HG03196 (cell line): ENCODE measurements around the gene PLCG2.
"Not testable (repeated sequence)": the region's sequence is repeated elsewhere in the genome, so short reads cannot be mapped to it uniquely, and the experiment has no call there.

Source experiments
- ATAC-seq: cut with Tn5 transposase; IDR thresholded peaks from one replicate; pipeline ENCODE4 v1.9.1; 2021; ENCODE audit not compliant: unreplicated experiment

Gene PLCG2

GRCh38 chr16:81987121-81987520 lies 208.0 kb downstream of the PLCG2 start:
- ATAC-seq = no peak

DNA sequence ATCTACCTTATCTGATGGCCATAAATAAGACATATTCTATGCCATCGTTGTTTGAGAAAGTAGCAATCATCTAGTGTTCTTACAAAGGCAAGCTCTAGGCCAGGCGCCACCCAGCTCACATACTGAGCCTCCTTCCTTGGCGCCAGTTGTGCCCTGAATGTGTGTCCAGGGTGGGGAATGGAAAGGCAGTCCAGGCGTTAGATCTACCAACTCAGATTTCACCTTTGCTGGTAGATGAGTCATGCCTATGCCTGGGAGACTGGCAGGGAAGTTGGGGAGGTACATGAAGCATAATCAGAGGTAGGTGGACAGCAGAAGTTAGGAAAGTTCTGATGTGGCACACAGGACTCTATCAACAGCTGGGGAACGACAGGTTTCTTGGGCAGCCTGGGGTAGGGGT lies 208.6 kb downstream of the PLCG2 start:
- ATAC-seq = no peak

DNA sequence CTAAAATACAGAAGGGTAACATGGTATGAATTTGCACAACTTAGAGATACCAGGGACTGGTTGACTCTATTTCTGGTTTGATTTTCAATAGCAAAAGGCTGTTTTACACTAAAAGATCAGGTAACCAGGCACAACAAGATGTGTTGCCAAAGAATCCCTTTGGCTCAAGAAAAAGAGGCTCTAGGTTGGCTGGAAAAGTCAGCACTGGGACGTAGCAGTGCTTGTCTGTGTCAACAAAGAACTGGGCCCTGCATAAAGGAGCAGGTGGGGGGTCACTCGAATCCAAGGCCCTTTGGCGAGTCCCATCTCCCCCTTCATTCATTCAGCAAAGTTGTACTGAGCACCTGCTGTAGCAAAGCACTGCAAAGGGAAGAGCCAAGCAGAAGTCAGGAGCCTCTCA lies 213.8 kb downstream of the PLCG2 start:
- ATAC-seq = no peak

DNA sequence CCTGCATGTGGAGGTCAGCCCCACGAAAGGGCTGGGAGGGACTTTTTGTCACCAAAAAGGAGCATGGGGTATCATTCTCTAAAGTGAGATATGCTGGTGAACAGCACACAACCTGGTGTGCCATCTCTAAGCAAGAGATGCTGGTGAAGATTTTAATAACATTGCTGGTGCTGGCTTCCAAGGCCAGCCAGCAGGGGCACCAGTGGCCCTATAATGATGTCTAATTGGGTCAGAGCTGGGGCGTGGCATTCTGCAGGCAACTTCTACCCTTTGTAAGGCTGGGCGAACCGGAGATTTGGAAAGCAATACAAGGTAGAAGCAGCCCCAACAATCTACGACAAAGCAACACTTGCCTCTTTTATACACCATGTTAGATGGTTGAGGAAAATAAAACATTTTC lies 215.4 kb downstream of the PLCG2 start:
- ATAC-seq = no peak

- no peak for ATAC-seq
Measured at GRCh38 chr16:81995651-81996050, 216.6 kb downstream of the PLCG2 start.

DNA sequence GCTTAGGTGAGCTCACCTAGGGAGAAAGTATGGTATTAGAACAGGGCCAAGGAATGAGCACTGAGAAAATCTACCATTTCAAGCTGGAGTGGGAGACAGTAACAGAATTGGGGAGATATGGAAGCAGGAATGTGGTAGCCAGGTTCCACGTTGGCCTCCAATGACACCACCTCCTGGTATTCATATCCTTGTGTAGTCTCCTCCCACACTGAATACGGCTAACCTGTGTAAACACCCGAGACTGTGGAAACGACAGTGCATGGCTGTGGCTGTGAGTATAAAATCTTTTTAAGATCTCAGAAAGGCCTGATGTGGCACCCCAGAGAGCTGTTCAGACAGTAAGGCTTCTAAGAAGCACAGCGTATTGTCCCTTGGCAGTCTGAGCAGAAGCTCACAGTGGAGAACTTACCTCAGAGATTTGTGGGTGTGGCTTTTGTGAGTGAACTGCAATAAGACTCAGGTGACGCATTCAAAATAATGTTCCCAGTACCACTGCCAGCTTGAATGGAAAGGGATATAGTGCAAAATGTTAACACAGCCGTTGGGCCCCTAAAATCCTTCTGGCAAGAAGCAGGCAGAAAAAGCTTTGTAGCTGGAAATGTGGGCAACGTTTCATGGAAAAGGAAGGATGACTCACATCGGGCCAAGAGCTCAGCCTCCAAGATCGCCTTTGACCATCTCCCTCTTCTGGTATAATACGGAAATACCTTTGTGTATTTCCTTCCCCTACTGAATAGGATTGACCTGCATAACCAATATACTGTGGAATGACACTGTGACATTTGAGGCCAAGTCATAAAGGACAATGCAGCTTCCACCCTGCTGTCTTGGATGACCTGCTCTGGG lies 217.8 kb downstream of the PLCG2 start:
- ATAC-seq = no peak

DNA sequence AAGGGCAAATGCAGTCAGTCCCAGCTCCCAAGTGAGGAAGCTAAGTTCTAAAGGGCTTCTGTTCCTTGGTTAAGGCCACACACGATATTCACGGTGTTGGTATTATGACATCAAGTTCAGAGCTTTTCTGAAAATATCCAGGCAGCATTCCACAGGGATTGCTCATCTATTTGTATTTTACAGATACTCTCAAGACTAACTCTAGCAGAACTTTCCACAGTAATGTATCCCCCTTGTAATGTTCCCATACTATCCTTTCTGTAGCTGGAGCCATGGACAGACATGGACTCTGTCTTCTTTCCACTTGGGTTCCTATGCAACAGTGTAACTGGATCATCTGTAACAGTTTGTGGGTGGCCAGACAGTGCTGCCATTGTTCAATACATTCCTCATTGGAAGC lies 218.6 kb downstream of the PLCG2 start:
- ATAC-seq = no peak

GRCh38 chr16:82002831-82003230 lies 223.7 kb downstream of the PLCG2 start:
- no peak for ATAC-seq

- no peak for ATAC-seq
Measured at GRCh38 chr16:82004601-82005000, 225.5 kb downstream of the PLCG2 start.

DNA sequence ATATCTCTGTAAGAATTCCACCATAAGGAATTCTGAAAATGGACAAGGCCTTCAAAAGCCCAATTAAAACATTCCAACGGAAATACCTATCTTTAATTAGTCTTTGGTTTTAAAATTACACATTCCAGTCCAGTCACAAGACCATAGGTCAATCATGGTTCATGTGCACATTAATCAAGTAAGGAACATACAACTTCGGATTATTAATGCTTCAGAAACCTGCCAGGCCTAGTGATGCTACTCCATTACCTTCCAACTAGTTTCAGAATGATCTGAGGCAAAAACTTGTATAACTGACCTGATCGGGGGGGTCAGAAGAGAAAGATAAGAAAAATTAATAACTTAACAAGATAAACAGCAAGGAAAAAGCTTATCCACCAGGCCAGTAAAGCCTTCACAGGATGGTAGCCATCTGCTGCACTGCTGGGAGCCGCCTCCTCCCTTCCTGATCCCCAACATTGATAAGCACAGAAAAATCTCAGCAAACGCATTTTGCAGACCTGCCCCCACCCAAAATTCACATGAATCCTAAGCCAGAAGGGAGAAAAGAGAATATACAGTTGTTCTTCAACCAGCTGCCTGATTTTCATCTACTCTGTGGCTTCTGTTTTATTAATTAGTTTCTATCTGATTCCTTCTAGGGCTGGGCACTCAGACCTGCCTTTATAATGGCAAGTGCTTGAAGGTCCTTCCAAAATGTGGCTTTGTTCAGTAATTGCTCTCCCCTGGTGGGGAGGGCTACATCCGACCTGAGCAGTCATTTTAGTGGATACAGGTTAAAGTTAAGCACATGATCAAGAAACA lies 226.1 kb downstream of the PLCG2 start:
- ATAC-seq = no peak

DNA sequence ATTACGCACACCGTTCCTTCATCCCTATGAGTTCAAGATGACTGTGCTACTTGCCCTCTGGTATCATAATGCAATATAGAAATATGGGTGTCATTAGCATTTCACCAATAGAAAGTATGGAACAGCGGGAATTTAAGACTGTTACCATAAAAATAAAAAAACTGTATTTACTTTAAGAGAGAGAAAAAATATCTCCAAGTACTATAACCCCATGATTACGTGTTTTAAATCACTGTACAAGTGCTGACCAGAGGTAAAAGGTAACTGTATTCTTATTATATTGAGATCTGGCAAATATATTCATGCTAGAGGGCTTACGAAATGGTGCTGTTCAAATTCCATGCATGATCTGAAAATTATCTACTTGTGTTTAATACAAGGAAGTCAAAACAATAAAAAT lies 226.9 kb downstream of the PLCG2 start:
- no peak for ATAC-seq

- no peak for ATAC-seq
Measured at GRCh38 chr16:82007189-82007588, 228.1 kb downstream of the PLCG2 start.

DNA sequence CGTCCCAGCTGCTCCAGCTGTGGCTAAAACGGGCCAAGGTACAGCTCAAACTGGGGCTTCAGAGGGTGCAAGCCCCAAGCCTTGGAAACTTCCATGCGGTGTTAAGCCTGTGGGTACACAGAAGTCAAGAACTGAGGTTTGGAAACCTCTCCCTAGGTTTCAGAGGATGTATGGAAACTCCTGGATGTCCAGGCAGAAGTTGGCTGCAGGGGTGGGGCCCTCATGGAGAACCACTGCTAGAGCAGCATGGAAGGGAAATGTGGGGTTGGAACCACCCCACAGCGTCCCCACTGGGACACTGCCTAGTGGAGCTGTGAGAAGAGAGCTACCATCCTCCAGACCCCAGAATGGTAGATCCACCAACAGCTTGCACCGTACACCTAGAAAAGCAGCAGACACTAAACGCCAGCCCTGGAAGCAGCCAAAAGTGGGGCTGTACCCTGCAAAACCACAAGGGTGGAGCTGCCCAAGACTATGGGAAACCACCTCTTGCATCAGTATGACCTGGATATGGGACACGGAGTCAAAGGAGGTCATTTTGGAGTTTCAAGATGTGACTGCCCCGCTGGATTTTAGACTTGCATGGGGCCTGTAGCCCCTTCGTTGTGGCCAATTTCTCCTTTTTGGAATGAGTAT lies 230.0 kb downstream of the PLCG2 start:
- ATAC-seq = no peak

GRCh38 chr16:82009789-82010188 lies 230.7 kb downstream of the PLCG2 start:
- ATAC-seq = not testable (repeated sequence)

DNA sequence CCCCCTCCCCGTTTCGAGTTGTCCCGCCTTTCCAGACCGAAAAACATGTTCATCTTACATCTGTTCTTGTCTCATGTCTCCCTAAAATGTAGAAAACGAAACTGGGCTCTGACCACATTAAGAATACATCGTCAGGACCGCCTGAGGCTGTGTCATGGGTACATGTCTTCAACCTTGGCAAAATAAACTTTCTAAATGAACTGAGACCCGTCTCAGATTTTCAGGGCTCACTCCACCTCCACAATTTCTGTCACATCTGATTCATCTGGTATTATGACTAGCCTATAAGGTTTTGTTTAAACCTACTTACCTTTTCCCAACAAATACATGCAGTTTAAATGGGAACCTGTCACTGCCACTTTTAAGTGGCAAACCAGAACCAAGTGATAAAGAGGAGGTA lies 231.6 kb downstream of the PLCG2 start:
- no peak for ATAC-seq

- ATAC-seq = peak; percentile 86
Measured at GRCh38 chr16:82011199-82011641, 232.1 kb downstream of the PLCG2 start, which contains the start of gene SDR42E1. Gene SDR42E1, minus strand, starts transcription at chr16:82011470. Its CDS starts 10,612 bp downstream, at chr16:82000858.
